ENCODE data around the gene ODAD2. TPM values are rescaled to one million over a fixed set of nuclear protein-coding genes. Genes with fewer than 3 reads are reported as not detected.

The ODAD2 gene
- 0.18 and 0.57 TPM in 2 replicates for total RNA-seq (ENCODE audit: low replicate concordance)

GRCh38 chr10:27998954-27999275 lies at the start of gene ODAD2:
TSS of gene ODAD2 (minus strand) at chr10:27999079. CDS start at chr10:27995142, 3,937 bp downstream.
- TF ChIP-seq CTCF (IDR thresholded peaks at IDR 0.05; ENCODE audit: insufficient read depth, low read length) = no peak
- DNase-seq (ENCODE audit: low read depth) = no peak
- peak within 1 kb of the TSS; percentile 48 for H3K4me3 ChIP-seq (ENCODE audit: low read depth, low read length)

- DNase-seq (ENCODE audit: low read depth) = no peak
- no peak for TF ChIP-seq CTCF (IDR thresholded peaks at IDR 0.05; ENCODE audit: insufficient read depth, low read length)
- no peak overlapping the region for H3K4me3 ChIP-seq (ENCODE audit: low read depth, low read length)
Measured at GRCh38 chr10:28047061-28047460, 48.2 kb upstream of the ODAD2 start.

GRCh38 chr10:28046579-28046978 lies 47.7 kb upstream of the ODAD2 start:
- no peak overlapping the region for H3K4me3 ChIP-seq (ENCODE audit: low read depth, low read length)
- no peak for TF ChIP-seq CTCF (IDR thresholded peaks at IDR 0.05; ENCODE audit: insufficient read depth, low read length)
- DNase-seq (ENCODE audit: low read depth) = no peak

- no peak overlapping the region for H3K4me3 ChIP-seq (ENCODE audit: low read depth, low read length)
- TF ChIP-seq CTCF (IDR thresholded peaks at IDR 0.05; ENCODE audit: insufficient read depth, low read length) = no peak
- DNase-seq (ENCODE audit: low read depth) = no peak
Measured at GRCh38 chr10:28043941-28044340, 45.1 kb upstream of the ODAD2 start.

GRCh38 chr10:28036587-28036986 lies 37.7 kb upstream of the ODAD2 start:
- TF ChIP-seq CTCF (IDR thresholded peaks at IDR 0.05; ENCODE audit: insufficient read depth, low read length) = no peak
- DNase-seq (ENCODE audit: low read depth) = no peak

GRCh38 chr10:28020993-28021982 lies 22.4 kb upstream of the ODAD2 start:
- no peak for DNase-seq (ENCODE audit: low read depth)
- no peak for TF ChIP-seq CTCF (IDR thresholded peaks at IDR 0.05; ENCODE audit: insufficient read depth, low read length)
- no peak overlapping the region for H3K4me3 ChIP-seq (ENCODE audit: low read depth, low read length)

More at GRCh38 chr10:28036587-28036986, 37.7 kb upstream of the ODAD2 start:
- H3K4me3 ChIP-seq (ENCODE audit: low read depth, low read length) = no peak overlapping the region
